Upper lobe of left lung (tissue), 6 donors: ENCODE data around the gene TRIM37. TPM values are rescaled to one million over a fixed set of nuclear protein-coding genes. Genes with fewer than 3 reads are reported as not detected.
A peak's percentile ranks its signal among the peaks of the same experiment; 100 is the strongest.
"Not testable (repeated sequence)": the region's sequence is repeated elsewhere in the genome, so short reads cannot be mapped to it uniquely, and the experiment has no call there.

ENCODE experiments used
- ATAC-seq, 2 donors: fragments of 200-7000 bp; cut with Tn5 transposase; one replicate each; pipeline ENCODE4 v1.9.1; 2022; ENCODE audit warnings: mild to moderate bottlenecking in 2 of 2, moderate library complexity in 2 of 2; ENCODE audit not compliant: low FRiP score in 2 of 2
- DNase-seq, 2 donors: peaks; one replicate each; pipeline ENCODE4 v3.0.0-alpha.2; 2019 to 2020
- H3K27ac ChIP-seq, 4 donors: fragments of 200-600 bp; sonication (generic); one replicate each; pipeline ENCODE4 v1.5.1; 2016 to 2019
- H3K27me3 ChIP-seq, 4 donors: fragments of 200-600 bp; sonication (generic); one replicate each; pipeline ENCODE4 v1.5.1; 2017 to 2019
- H3K36me3 ChIP-seq, 4 donors: fragments of 200-600 bp; sonication (generic); one replicate each; pipeline ENCODE4 v1.5.1; 2016 to 2019
- H3K4me1 ChIP-seq, 4 donors: fragments of 200-600 bp; sonication (generic); one replicate each; pipeline ENCODE4 v1.5.1; 2018 to 2019
- H3K4me3 ChIP-seq, 4 donors: fragments of 200-600 bp; sonication (generic); one replicate each; pipeline ENCODE4 v1.5.1; 2017 to 2019; ENCODE audit warnings: mild to moderate bottlenecking in 2 of 4, moderate library complexity in 1 of 4
- H3K9me3 ChIP-seq, 4 donors: fragments of 200-600 bp; sonication (generic); one replicate each; pipeline ENCODE4 v1.5.1; 2018 to 2019
- EP300 ChIP-seq, 4 donors: sonication (generic); formaldehyde crosslinking; IDR thresholded peaks; one replicate each; pipeline ENCODE4 v1.5.1; 2017; ENCODE audit warnings: antibody characterized with exemption in 4 of 4, control low read depth in 2 of 4
- POLR2A ChIP-seq, 4 donors: fragments of 450-650 bp; IDR thresholded peaks; one replicate each; pipeline ENCODE4 v1.5.1; 2016 to 2017; ENCODE audit warnings: antibody characterized with exemption in 4 of 4, mild to moderate bottlenecking in 2 of 4
- POLR2AphosphoS5 ChIP-seq, 2 donors: sonication (generic); formaldehyde crosslinking; IDR thresholded peaks; one replicate each; pipeline ENCODE4 v1.5.1; 2017; ENCODE audit warnings: antibody characterized with exemption in 2 of 2
- WGBS, 2 donors: methylation state at CpG; one replicate each; pipeline ENCODE4 v1.1.5; 2017 to 2018; 5-methylcytosine and 5-hydroxymethylcytosine counted together
- total RNA-seq, 6 donors: library from RNA; depleted of rRNA in 4 of 6; stranded (reverse); fragments of >200 nt in 4 of 6; gene quantifications; one replicate each; pipeline versions ENCODE4 v1.1.0 to v1.2.1, GENCODE V29; 2016 to 2021
- TF ChIP-seq, protein P1 (sequence below), 6 experiments: fragments of 450-650 bp in 4 of 6; fragments of 200-600 bp in 2 of 6; sonication (generic) in 2 of 6; IDR thresholded peaks; one replicate each; pipeline ENCODE4 v1.5.1; 2016 to 2019; ENCODE audit warnings: antibody characterized with exemption in 6 of 6
- donor health status: DM: no; HTN: no; CAD: no; lungs with moderate emphysema.
- donor health status: DM: no; HTN: yes; CAD: no; lungs with severe emphysema.

Gene TRIM37
- total RNA-seq, 6 donors from 2014 or later: 13.0 to 30.4 (median 21.5) TPM

DNA sequence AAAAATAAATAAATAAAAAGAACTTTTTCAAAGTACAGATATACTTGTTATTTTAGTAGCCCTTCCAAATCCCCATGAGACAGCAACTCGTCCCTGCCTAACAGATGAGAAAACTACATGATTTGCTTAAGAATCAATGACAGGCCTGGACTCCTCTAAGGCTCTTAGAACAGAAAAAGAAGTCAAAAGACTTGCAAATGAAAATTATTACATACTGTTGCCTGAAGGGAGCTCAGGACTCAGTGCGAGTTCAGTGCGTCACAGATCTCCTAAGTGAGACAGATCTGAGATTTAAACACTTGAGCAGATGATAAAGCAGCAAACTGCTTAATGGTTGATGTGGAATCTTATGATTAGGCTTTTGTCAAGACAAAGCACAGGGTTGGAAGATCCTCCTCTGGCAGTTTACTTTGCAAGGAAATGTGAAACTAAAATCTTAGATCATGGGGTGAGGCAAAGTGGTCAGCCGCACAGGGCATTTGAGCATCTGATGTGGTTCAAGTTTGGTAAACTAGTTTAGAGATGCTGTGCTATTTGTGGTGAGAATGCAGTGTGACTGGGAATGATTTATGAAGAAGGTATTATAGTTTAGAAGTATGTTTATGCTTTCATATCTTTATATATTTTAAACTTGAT lies 138.1 kb downstream of the TRIM37 start:
- Histone ChIP-seq H3K36me3 (no peaks in the 10 kb centered on the region), H3K27me3 (no peaks in the 10 kb centered on the region), H3K4me3 (no peak overlapping the region), H3K27ac (no peak overlapping the region), H3K4me1 (peaks cover 0 to 7% (median 0%) of the 10 kb centered on the region in 4 donors), H3K9me3 (no peaks in the 10 kb centered on the region)
- ATAC-seq (no peak), DNase-seq (no peak)
- no peak for TF ChIP-seq EP300 (IDR thresholded peaks at IDR 0.05)
- TF ChIP-seq, protein P1, sequence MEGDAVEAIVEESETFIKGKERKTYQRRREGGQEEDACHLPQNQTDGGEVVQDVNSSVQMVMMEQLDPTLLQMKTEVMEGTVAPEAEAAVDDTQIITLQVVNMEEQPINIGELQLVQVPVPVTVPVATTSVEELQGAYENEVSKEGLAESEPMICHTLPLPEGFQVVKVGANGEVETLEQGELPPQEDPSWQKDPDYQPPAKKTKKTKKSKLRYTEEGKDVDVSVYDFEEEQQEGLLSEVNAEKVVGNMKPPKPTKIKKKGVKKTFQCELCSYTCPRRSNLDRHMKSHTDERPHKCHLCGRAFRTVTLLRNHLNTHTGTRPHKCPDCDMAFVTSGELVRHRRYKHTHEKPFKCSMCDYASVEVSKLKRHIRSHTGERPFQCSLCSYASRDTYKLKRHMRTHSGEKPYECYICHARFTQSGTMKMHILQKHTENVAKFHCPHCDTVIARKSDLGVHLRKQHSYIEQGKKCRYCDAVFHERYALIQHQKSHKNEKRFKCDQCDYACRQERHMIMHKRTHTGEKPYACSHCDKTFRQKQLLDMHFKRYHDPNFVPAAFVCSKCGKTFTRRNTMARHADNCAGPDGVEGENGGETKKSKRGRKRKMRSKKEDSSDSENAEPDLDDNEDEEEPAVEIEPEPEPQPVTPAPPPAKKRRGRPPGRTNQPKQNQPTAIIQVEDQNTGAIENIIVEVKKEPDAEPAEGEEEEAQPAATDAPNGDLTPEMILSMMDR (IDR thresholded peaks at IDR 0.05): no peak
- TF ChIP-seq POLR2A (IDR thresholded peaks at IDR 0.05): no peak
- no peak for TF ChIP-seq POLR2AphosphoS5 (IDR thresholded peaks at IDR 0.05)
- WGBS, 2 donors: 80 to 85% methylated on average over 4 of the region's 4 CpGs

DNA sequence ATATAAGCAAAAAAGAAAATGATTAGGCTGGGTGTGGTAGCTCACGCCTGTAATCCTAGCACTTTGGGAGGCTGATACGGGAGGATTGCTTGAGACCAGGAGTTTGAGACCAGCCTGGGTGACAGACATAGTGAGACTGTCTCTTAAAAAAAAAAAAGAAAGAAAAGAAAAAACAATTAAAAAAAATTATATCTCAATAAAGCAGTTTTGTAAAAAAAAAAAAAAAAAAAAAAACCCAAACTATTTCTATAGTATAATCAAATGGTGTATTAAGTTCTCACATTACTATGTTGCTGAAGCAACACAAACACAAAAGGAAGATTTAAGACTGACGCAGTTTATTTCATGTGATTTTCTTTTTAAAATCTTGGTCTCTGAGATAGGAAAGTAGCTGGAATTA lies 140.5 kb downstream of the TRIM37 start:
- Histone ChIP-seq H3K36me3 (no peaks in the 10 kb centered on the region), H3K4me3 (no peak overlapping the region), H3K4me1 (peaks cover 0 to 7% (median 0%) of the 10 kb centered on the region in 4 donors), H3K9me3 (no peaks in the 10 kb centered on the region), H3K27me3 (no peaks in the 10 kb centered on the region), H3K27ac (no peak overlapping the region)
- no peak for ATAC-seq
- TF ChIP-seq POLR2AphosphoS5 (IDR thresholded peaks at IDR 0.05): no peak
- no peak for TF ChIP-seq EP300 (IDR thresholded peaks at IDR 0.05)
- TF ChIP-seq, protein P1 (IDR thresholded peaks at IDR 0.05): no peak
- no peak for DNase-seq
- 94 to 98% methylated on average over 3 of the region's 3 CpGs for WGBS, 2 donors

DNA sequence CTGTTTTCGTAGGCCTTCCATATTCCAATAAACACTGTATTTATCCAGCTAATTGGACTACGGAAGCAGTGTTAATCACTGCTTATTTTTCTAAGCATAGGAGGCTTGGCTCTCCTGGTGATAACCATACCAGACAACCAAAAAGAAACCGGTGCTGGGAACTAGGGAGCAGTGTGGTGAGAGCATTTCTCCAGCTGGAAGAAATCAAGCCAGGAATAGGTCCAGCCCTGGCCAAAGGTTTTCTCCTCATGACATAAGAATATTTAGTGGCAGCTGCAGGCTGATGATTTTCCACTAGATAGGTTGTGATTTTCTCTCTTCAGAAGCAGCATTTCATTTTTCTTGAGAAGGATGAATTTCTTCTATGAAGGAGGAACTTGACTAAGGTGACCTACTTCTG lies 141.5 kb downstream of the TRIM37 start:
- no peak overlapping the region for H3K4me3 ChIP-seq
- TF ChIP-seq, protein P1 (IDR thresholded peaks at IDR 0.05): no peak
- no peak overlapping the region for H3K27ac ChIP-seq
- H3K4me1 ChIP-seq: peaks cover 0 to 7% (median 0%) of the 10 kb centered on the region in 4 donors
- H3K27me3 ChIP-seq: no peaks in the 10 kb centered on the region
- 77 to 78% methylated on average over 3 of the region's 3 CpGs for WGBS, 2 donors
- no peaks in the 10 kb centered on the region for H3K36me3 ChIP-seq
- no peaks in the 10 kb centered on the region for H3K9me3 ChIP-seq
- ATAC-seq: no peak
- no peak for DNase-seq

DNA sequence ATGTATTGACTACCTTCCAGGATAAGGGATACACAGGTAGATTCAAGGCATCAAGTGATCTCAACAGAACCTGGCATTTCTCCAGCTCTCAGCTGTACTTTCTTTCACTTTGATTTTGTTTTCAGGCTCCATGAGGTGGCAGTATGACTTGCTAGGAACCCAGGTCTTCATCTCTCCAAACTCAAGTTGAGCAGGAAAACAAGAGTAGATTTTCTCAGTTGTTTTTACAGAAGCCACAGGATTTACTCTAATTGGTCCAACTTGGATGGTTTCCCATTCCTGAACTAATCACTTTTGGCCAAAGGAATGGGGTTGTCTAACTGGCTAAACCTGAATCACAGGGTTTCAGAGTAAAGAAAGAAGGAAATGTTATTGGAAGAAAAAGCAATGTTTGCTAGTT lies 146.6 kb downstream of the TRIM37 start:
- Histone ChIP-seq H3K27ac (peak overlapping the region in 1 of 4 donors; percentile 26), H3K9me3 (no peaks in the 10 kb centered on the region), H3K4me3 (no peak overlapping the region), H3K4me1 (peaks cover 0 to 3% (median 0%) of the 10 kb centered on the region in 4 donors), H3K27me3 (no peaks in the 10 kb centered on the region), H3K36me3 (no peaks in the 10 kb centered on the region)
- DNase-seq (peak in 1 of 2 donors; percentile 35), ATAC-seq (no peak)
- TF ChIP-seq, protein P1 (IDR thresholded peaks at IDR 0.05): peak in 3 of 6 experiments; percentile 20 to 35 (median 29)
- no peak for TF ChIP-seq POLR2A (IDR thresholded peaks at IDR 0.05)

DNA sequence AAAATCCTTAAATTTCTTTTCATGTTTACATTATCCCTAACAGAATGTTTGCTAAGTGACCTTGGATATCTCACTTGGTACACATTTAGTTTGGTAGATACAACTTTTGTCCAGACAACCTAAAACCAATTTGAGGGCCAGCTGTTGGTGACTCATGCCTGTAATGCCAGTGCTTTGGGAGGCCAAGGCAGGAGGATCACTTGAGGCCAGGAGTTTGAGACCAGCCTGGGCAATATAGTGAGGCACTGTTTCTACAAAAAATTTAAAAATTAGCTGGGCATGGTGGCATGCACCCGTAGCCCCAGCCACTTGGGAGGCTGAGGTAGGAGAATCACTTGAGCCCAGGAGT lies 149.0 kb downstream of the TRIM37 start:
- ATAC-seq, H3K9me3 ChIP-seq: not testable (repeated sequence)
- WGBS, 2 donors: 84 to 100% methylated on average over 1 of the region's 1 CpG

More for the DNA sequence above, 149.0 kb downstream of the TRIM37 start:
- H3K27me3 ChIP-seq, H3K27ac ChIP-seq, H3K36me3 ChIP-seq, H3K4me3 ChIP-seq, H3K4me1 ChIP-seq, DNase-seq: not testable (repeated sequence)
